GM21786 (cell line): Measurements from ENCODE around the gene GRAMD1B.

Experiments
- ATAC-seq: cut with Tn5 transposase; IDR thresholded peaks from one replicate; pipeline ENCODE4 v1.9.1; 2021; ENCODE audit not compliant: unreplicated experiment

The GRAMD1B gene

GRCh38 chr11:123473941-123474677 is 44.0 kb downstream of the GRAMD1B start:
- ATAC-seq, result no peak

- no peak for ATAC-seq
Observed at GRCh38 chr11:123474994-123475393, 44.9 kb downstream of the GRAMD1B start.

- ATAC-seq, result no peak
Observed at GRCh38 chr11:123475469-123475868, 45.4 kb downstream of the GRAMD1B start.

GRCh38 chr11:123477205-123477907 is 47.3 kb downstream of the GRAMD1B start:
- ATAC-seq, result no peak

GRCh38 chr11:123478352-123478987 is 48.4 kb downstream of the GRAMD1B start:
- ATAC-seq, result no peak

GRCh38 chr11:123479048-123479837 is 49.2 kb downstream of the GRAMD1B start:
- ATAC-seq, result peak; percentile 76

- ATAC-seq, result no peak
Observed at GRCh38 chr11:123480290-123480815, 50.3 kb downstream of the GRAMD1B start.

- ATAC-seq, result no peak
Observed at GRCh38 chr11:123480882-123481281, 50.8 kb downstream of the GRAMD1B start.

- no peak for ATAC-seq
Observed at GRCh38 chr11:123481640-123482039, 51.6 kb downstream of the GRAMD1B start.

GRCh38 chr11:123482218-123482617 is 52.1 kb downstream of the GRAMD1B start:
- ATAC-seq, result no peak

GRCh38 chr11:123483058-123483457 is 53.0 kb downstream of the GRAMD1B start:
- no peak for ATAC-seq

- no peak for ATAC-seq
Observed at GRCh38 chr11:123483466-123483865, 53.4 kb downstream of the GRAMD1B start.

GRCh38 chr11:123484448-123484847 is 54.4 kb downstream of the GRAMD1B start:
- ATAC-seq, result no peak

GRCh38 chr11:123487157-123487744 is 57.2 kb downstream of the GRAMD1B start:
- no peak for ATAC-seq

- ATAC-seq, result no peak
Observed at GRCh38 chr11:123490527-123490926, 60.5 kb downstream of the GRAMD1B start.

GRCh38 chr11:123491241-123491640 is 61.2 kb downstream of the GRAMD1B start:
- no peak for ATAC-seq

- ATAC-seq, result no peak
Observed at GRCh38 chr11:123493349-123494063, 63.4 kb downstream of the GRAMD1B start.

GRCh38 chr11:123494195-123495050 is 64.4 kb downstream of the GRAMD1B start:
- ATAC-seq, result no peak

- ATAC-seq, result no peak
Observed at GRCh38 chr11:123504401-123504800, 74.3 kb downstream of the GRAMD1B start.
